HEK293T (cell line): Measurements from ENCODE around the gene IFNLR1.

Experiments
- CTCF ChIA-PET: fragments of 350-600 bp; formaldehyde crosslinking; extraction: SDS; loops from one replicate; lab custom pipeline; 2021; ENCODE audit warnings: antibody characterized with exemption, inconsistent platforms; lab: Yijun Ruan, JAX
- POLR2A ChIA-PET: fragments of 350-600 bp; formaldehyde crosslinking; extraction: SDS; loops from one replicate; lab custom pipeline; 2020; ENCODE audit warnings: antibody characterized with exemption, inconsistent platforms; lab: Yijun Ruan, JAX
- DNase-seq: peaks from one replicate; pipeline ENCODE4 v3.0.0; 2012; ENCODE audit warnings: mixed read lengths; ENCODE audit errors: extremely low spot score
- ARNT ChIP-seq: fragments of 450-650 bp; IDR thresholded peaks from 2 replicates; pipeline ENCODE4 v1.6.1; 2017; ENCODE audit warnings: mild to moderate bottlenecking
- BHLHE40 ChIP-seq: fragments of 450-650 bp; IDR thresholded peaks from 2 replicates; pipeline ENCODE4 v1.6.1; 2016; ENCODE audit warnings: mild to moderate bottlenecking, moderate library complexity, borderline replicate concordance
- CTBP1 ChIP-seq: fragments of 450-650 bp; IDR thresholded peaks from 2 replicates; pipeline ENCODE4 v1.6.1; 2016; ENCODE audit warnings: borderline replicate concordance
- ELF4 ChIP-seq: fragments of 450-650 bp; IDR thresholded peaks from 2 replicates; pipeline ENCODE4 v1.6.1; 2017; ENCODE audit warnings: antibody characterized with exemption
- FOXA1 ChIP-seq: fragments of 450-650 bp; IDR thresholded peaks from 2 replicates; pipeline ENCODE4 v1.6.1; 2016; ENCODE audit warnings: mild to moderate bottlenecking
- FOXK2 ChIP-seq: fragments of 450-650 bp; IDR thresholded peaks from 2 replicates; pipeline ENCODE4 v1.6.1; 2016; ENCODE audit warnings: mild to moderate bottlenecking
- FOXM1 ChIP-seq: fragments of 450-650 bp; IDR thresholded peaks from 2 replicates; pipeline ENCODE4 v1.6.1; 2017; ENCODE audit warnings: mild to moderate bottlenecking, borderline replicate concordance
- HDGF ChIP-seq: fragments of 450-650 bp; IDR thresholded peaks from 2 replicates; pipeline ENCODE4 v1.6.1; 2017; ENCODE audit warnings: antibody characterized with exemption, borderline replicate concordance
- L3MBTL2 ChIP-seq: fragments of 450-650 bp; conservative IDR thresholded peaks from 2 replicates; pipeline ENCODE4 v1.6.1; 2016; ENCODE audit warnings: mild to moderate bottlenecking
- LEF1 ChIP-seq: fragments of 450-650 bp; IDR thresholded peaks from 2 replicates; pipeline ENCODE4 v1.6.1; 2017; ENCODE audit warnings: mild to moderate bottlenecking, borderline replicate concordance
- NFRKB ChIP-seq: fragments of 450-650 bp; IDR thresholded peaks from 2 replicates; pipeline ENCODE4 v1.6.1; 2016; ENCODE audit warnings: mild to moderate bottlenecking, moderate library complexity
- SP1 ChIP-seq: fragments of 450-650 bp; IDR thresholded peaks from 2 replicates; pipeline ENCODE4 v1.6.1; 2017
- SUZ12 ChIP-seq: fragments of 450-650 bp; IDR thresholded peaks from 2 replicates; pipeline ENCODE4 v1.6.1; 2016; ENCODE audit warnings: mild to moderate bottlenecking
- TARDBP ChIP-seq: fragments of 450-650 bp; IDR thresholded peaks from 2 replicates; pipeline ENCODE4 v1.6.1; 2016
- ZNF384 ChIP-seq: fragments of 450-650 bp; IDR thresholded peaks from 2 replicates; pipeline ENCODE4 v1.6.1; 2016
- TF ChIP-seq, protein P1 (sequence below): fragments of 450-650 bp; IDR thresholded peaks from 2 replicates; pipeline ENCODE4 v1.6.1; 2016

The IFNLR1 gene

GRCh38 chr1:24122776-24123175, 64.3 kb downstream of the IFNLR1 start:
- no peak for DNase-seq
- ChIA-PET CTCF (no interaction called here), POLR2A (interaction anchor here (1.2 kb wide), 1 partner anchor 20 kb away, joined by 3 read pairs; no protein-coding TSS in a partner anchor)
- TF ChIP-seq ELF4, result no peak
- TF ChIP-seq BHLHE40, result no peak
- TF ChIP-seq LEF1, result no peak
- TF ChIP-seq SUZ12, result no peak
- TF ChIP-seq ARNT, result no peak
- TF ChIP-seq TARDBP, result no peak
- no peak for TF ChIP-seq HDGF
- no peak for TF ChIP-seq NFRKB
- TF ChIP-seq, protein P1, sequence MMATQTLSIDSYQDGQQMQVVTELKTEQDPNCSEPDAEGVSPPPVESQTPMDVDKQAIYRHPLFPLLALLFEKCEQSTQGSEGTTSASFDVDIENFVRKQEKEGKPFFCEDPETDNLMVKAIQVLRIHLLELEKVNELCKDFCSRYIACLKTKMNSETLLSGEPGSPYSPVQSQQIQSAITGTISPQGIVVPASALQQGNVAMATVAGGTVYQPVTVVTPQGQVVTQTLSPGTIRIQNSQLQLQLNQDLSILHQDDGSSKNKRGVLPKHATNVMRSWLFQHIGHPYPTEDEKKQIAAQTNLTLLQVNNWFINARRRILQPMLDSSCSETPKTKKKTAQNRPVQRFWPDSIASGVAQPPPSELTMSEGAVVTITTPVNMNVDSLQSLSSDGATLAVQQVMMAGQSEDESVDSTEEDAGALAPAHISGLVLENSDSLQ, result no peak
- TF ChIP-seq FOXK2, result no peak
- no peak for TF ChIP-seq ZNF384

- DNase-seq, result no peak
- CTCF ChIA-PET, result no interaction called here
- TF ChIP-seq ARNT, result no peak
- TF ChIP-seq CTBP1, result no peak
- TF ChIP-seq ELF4, result no peak
- TF ChIP-seq SUZ12, result no peak
- TF ChIP-seq L3MBTL2, result no peak
- no peak for TF ChIP-seq FOXK2
- TF ChIP-seq, protein P1, result no peak
- no peak for TF ChIP-seq BHLHE40
- TF ChIP-seq SP1, result no peak
- no peak for TF ChIP-seq ZNF384
- TF ChIP-seq NFRKB, result no peak
- no peak for TF ChIP-seq FOXM1
- no peak for TF ChIP-seq TARDBP
- no peak for TF ChIP-seq LEF1
- TF ChIP-seq HDGF, result no peak
- TF ChIP-seq FOXA1, result no peak
- POLR2A ChIA-PET, result interaction anchor here (0.6 kb wide), 1 partner anchor 16 kb away, joined by 3 read pairs; no protein-coding TSS in a partner anchor
Measured at GRCh38 chr1:24121406-24121805, 65.7 kb downstream of the IFNLR1 start.

DNA sequence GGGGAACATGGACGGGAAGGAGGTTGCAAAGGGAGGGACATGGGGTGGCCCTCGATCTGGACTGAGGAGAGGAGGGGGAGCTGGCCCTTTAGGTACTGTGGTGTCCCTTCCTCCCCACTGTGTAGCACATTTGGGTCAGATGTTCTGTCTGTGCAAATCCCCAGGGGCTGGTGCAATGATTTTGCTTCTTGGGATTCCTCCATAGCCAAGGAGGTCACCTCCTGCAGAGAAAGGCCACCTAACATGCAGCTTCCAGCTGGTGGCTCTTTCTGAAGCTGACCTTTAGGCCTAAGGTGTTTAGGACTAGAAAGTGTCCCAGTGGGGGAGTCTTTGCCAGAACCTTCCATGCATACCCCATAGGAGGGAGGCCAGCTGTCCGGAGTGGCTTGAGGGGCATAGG, 66.1 kb downstream of the IFNLR1 start:
- no peak for DNase-seq
- ChIA-PET POLR2A (interaction anchor here (0.6 kb wide), 1 partner anchor 16 kb away, joined by 3 read pairs; no protein-coding TSS in a partner anchor), CTCF (no interaction called here)
- no peak for TF ChIP-seq ELF4
- no peak for TF ChIP-seq ZNF384
- no peak for TF ChIP-seq SUZ12
- no peak for TF ChIP-seq FOXA1
- no peak for TF ChIP-seq FOXM1
- TF ChIP-seq FOXK2, result no peak
- no peak for TF ChIP-seq SP1
- no peak for TF ChIP-seq TARDBP
- TF ChIP-seq ARNT, result no peak
- no peak for TF ChIP-seq CTBP1

DNA sequence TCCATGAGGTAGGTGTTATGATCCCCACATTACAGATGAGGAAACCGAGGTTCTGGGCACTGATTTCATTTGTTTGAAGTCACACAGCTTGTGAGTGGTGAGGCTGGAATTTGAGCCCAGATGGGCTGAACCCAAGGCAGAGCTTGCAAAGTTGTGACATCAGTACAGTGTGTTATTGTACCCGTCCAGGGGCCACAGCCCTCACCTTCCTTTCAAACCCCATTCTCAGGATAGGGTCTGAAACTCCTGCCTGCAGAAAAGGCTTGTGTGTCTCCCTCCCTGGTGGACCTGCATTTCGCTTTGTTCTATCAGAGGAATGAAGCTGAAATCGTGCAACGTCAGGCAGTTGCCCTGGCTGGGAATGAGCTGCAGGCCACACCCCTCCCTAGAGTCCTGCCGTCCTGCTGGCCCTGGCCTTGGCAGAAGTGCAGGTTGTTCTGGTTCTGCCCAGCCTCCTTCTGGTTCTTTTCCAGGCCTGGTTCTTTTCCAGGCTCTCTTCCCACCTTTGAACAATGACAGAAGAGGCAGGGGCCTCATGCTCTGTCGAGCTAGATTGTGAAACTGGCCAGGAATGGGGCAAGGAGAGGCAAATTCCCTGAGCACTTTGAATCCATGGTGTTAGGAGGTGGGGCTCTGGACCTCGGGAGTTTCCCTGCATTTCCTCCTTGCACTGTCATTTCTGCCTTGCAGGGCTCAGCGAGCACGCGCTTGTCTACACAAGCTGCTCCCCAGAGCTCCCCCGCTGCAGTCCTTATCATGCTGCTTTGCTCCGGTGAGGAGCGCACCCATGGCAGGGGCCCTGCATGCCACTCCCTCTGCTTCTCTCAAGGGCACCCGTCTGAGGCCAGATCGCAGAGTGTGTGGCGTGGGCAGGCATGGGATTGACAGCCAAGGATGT, 67.0 kb downstream of the IFNLR1 start:
- TF ChIP-seq ELF4, result no peak
- TF ChIP-seq FOXA1, result no peak
- no peak for TF ChIP-seq L3MBTL2
- TF ChIP-seq ZNF384, result no peak
- no peak for TF ChIP-seq HDGF
- no peak for TF ChIP-seq SP1
- TF ChIP-seq, protein P1, result no peak
- TF ChIP-seq FOXM1, result no peak
- TF ChIP-seq NFRKB, result no peak
- no peak for TF ChIP-seq CTBP1
- no peak for TF ChIP-seq ARNT
- no peak for TF ChIP-seq LEF1
- TF ChIP-seq SUZ12, result no peak
- no peak for TF ChIP-seq TARDBP
- no peak for TF ChIP-seq FOXK2
- no peak for TF ChIP-seq BHLHE40
- ChIA-PET POLR2A (no interaction called here), CTCF (no interaction called here)
- no peak for DNase-seq

- DNase-seq, result no peak
- TF ChIP-seq ZNF384, result no peak
- TF ChIP-seq TARDBP, result no peak
- TF ChIP-seq NFRKB, result no peak
- TF ChIP-seq CTBP1, result no peak
- TF ChIP-seq FOXA1, result no peak
- no peak for TF ChIP-seq BHLHE40
- no peak for TF ChIP-seq FOXM1
- POLR2A ChIA-PET, result no interaction called here
- CTCF ChIA-PET, result no interaction called here
Measured at GRCh38 chr1:24119489-24119858, 67.6 kb downstream of the IFNLR1 start.
